Activated naive CD4-positive, alpha-beta T cell treated with anti-CD3 and anti-CD28 coated beads, Interleukin-2, amount 10 ng/mL, durations not matched to agents 7 days and 5 days (primary cell): ENCODE data around the gene STAU1.
"Not testable (repeated sequence)": the region's sequence is repeated elsewhere in the genome, so short reads cannot be mapped to it uniquely, and the experiment has no call there.

Experiments
- CTCF ChIA-PET: fragments of 350-600 bp; sonication (Branson Sonifier 250); formaldehyde crosslinking; loops from one replicate; lab custom pipeline; 2021; ENCODE audit warnings: antibody characterized with exemption; lab: Charles Lee
- DNase-seq: peaks from one replicate; pipeline ENCODE4 v3.0.0-alpha.2; 2020
- H3K27ac Mint-ChIP-seq: one replicate; pipeline ENCODE4 v1.8.0; 2021; ENCODE audit warnings: mild to moderate bottlenecking, moderate library complexity, mixed read lengths
- H3K27me3 Mint-ChIP-seq: one replicate; pipeline ENCODE4 v1.8.0; 2021; ENCODE audit warnings: mild to moderate bottlenecking, mixed read lengths
- H3K36me3 Mint-ChIP-seq: one replicate; pipeline ENCODE4 v1.8.0; 2021; ENCODE audit warnings: mixed read lengths
- H3K4me1 Mint-ChIP-seq: one replicate; pipeline ENCODE4 v1.8.0; 2021; ENCODE audit warnings: mixed read lengths
- H3K4me3 Mint-ChIP-seq: one replicate; pipeline ENCODE4 v1.8.0; 2021; ENCODE audit warnings: mild to moderate bottlenecking, moderate library complexity, mixed read lengths
- H3K9me3 Mint-ChIP-seq: one replicate; pipeline ENCODE4 v1.8.0; 2021; ENCODE audit warnings: mixed read lengths

The STAU1 gene

GRCh38 chr20:49110767-49111694, 77.1 kb downstream of the STAU1 start:
- H3K4me1 Mint-ChIP-seq = no peaks in the 10 kb centered on the region
- H3K36me3 Mint-ChIP-seq = peaks cover 41% of the 10 kb centered on the region
- H3K9me3 Mint-ChIP-seq = no peaks in the 10 kb centered on the region
- H3K27ac Mint-ChIP-seq = no peak overlapping the region
- no peak overlapping the region for H3K4me3 Mint-ChIP-seq
- CTCF ChIA-PET = interaction anchor here (0.6 kb wide), 1 partner anchor 27 kb away, joined by 3 read pairs; no protein-coding TSS in a partner anchor
- DNase-seq = no peak
- no peaks in the 10 kb centered on the region for H3K27me3 Mint-ChIP-seq

- peaks cover 50% of the 10 kb centered on the region for H3K36me3 Mint-ChIP-seq
- DNase-seq = no peak
- no peak overlapping the region for H3K4me3 Mint-ChIP-seq
- H3K4me1 Mint-ChIP-seq = peaks cover 2% of the 10 kb centered on the region
- CTCF ChIA-PET = no interaction called here
- H3K27me3 Mint-ChIP-seq = no peaks in the 10 kb centered on the region
- no peak overlapping the region for H3K27ac Mint-ChIP-seq
- H3K9me3 Mint-ChIP-seq = no peaks in the 10 kb centered on the region
Observed at GRCh38 chr20:49106328-49106727, 81.8 kb downstream of the STAU1 start.

- H3K27ac Mint-ChIP-seq = peak overlapping the region; percentile 28
- H3K27me3 Mint-ChIP-seq, DNase-seq, H3K4me3 Mint-ChIP-seq, CTCF ChIA-PET, H3K9me3 Mint-ChIP-seq: not testable (repeated sequence)
- peaks cover 45% of the 10 kb centered on the region for H3K36me3 Mint-ChIP-seq
- H3K4me1 Mint-ChIP-seq = peaks cover 11% of the 10 kb centered on the region
Observed at GRCh38 chr20:49104979-49105547, 83.1 kb downstream of the STAU1 start.

- CTCF ChIA-PET = no interaction called here
- Mint-ChIP-seq H3K4me1 (peaks cover 14% of the 10 kb centered on the region), H3K27ac (peak overlapping the region; percentile 37), H3K36me3 (peaks cover 44% of the 10 kb centered on the region), H3K27me3 (no peaks in the 10 kb centered on the region), H3K4me3 (no peak overlapping the region), H3K9me3 (no peaks in the 10 kb centered on the region)
- DNase-seq = no peak
Observed at GRCh38 chr20:49104365-49104648, 83.8 kb downstream of the STAU1 start.

GRCh38 chr20:49103647-49104364, 84.3 kb downstream of the STAU1 start:
- Mint-ChIP-seq H3K27me3 (no peaks in the 10 kb centered on the region), H3K4me1 (peaks cover 14% of the 10 kb centered on the region), H3K27ac (peak overlapping the region; percentile 37), H3K9me3 (no peaks in the 10 kb centered on the region), H3K36me3 (peaks cover 44% of the 10 kb centered on the region), H3K4me3 (no peak overlapping the region)
- CTCF ChIA-PET = no interaction called here
- no peak for DNase-seq

GRCh38 chr20:49103019-49103418, 85.1 kb downstream of the STAU1 start:
- Mint-ChIP-seq H3K4me1 (peaks cover 14% of the 10 kb centered on the region), H3K27ac (no peak overlapping the region), H3K27me3 (no peaks in the 10 kb centered on the region), H3K4me3 (no peak overlapping the region), H3K36me3 (peaks cover 46% of the 10 kb centered on the region), H3K9me3 (no peaks in the 10 kb centered on the region)
- no peak for DNase-seq
- CTCF ChIA-PET = no interaction called here

- Mint-ChIP-seq H3K4me3 (no peak overlapping the region), H3K27ac (peak overlapping the region; percentile 81), H3K4me1 (peaks cover 14% of the 10 kb centered on the region), H3K36me3 (peaks cover 62% of the 10 kb centered on the region), H3K27me3 (no peaks in the 10 kb centered on the region), H3K9me3 (no peaks in the 10 kb centered on the region)
- CTCF ChIA-PET = interaction anchor here (1.3 kb wide), 1 partner anchor 12 kb away, joined by 4 read pairs; no protein-coding TSS in a partner anchor
- no peak for DNase-seq
Observed at GRCh38 chr20:49100972-49101371, 87.2 kb downstream of the STAU1 start.

- not testable (repeated sequence) for H3K4me3 Mint-ChIP-seq, DNase-seq, H3K9me3 Mint-ChIP-seq, H3K27me3 Mint-ChIP-seq
- CTCF ChIA-PET = interaction anchor here (1.3 kb wide), 1 partner anchor 12 kb away, joined by 4 read pairs; no protein-coding TSS in a partner anchor
- Mint-ChIP-seq H3K27ac (peak overlapping the region; percentile 14), H3K4me1 (peaks cover 14% of the 10 kb centered on the region), H3K36me3 (peaks cover 64% of the 10 kb centered on the region)
Observed at GRCh38 chr20:49100292-49100691, 87.8 kb downstream of the STAU1 start.

- CTCF ChIA-PET = no interaction called here
- H3K27me3 Mint-ChIP-seq = no peaks in the 10 kb centered on the region
- peaks cover 14% of the 10 kb centered on the region for H3K4me1 Mint-ChIP-seq
- no peak overlapping the region for H3K27ac Mint-ChIP-seq
- no peaks in the 10 kb centered on the region for H3K9me3 Mint-ChIP-seq
- no peak overlapping the region for H3K4me3 Mint-ChIP-seq
- H3K36me3 Mint-ChIP-seq = peaks cover 69% of the 10 kb centered on the region
- DNase-seq = no peak
Observed at GRCh38 chr20:49099011-49099410, 89.1 kb downstream of the STAU1 start.

- Mint-ChIP-seq H3K27me3 (no peaks in the 10 kb centered on the region), H3K4me1 (peaks cover 14% of the 10 kb centered on the region), H3K36me3 (peaks cover 68% of the 10 kb centered on the region), H3K4me3 (no peak overlapping the region), H3K27ac (peak overlapping the region; percentile 9), H3K9me3 (no peaks in the 10 kb centered on the region)
- DNase-seq = no peak
- CTCF ChIA-PET = no interaction called here
Observed at GRCh38 chr20:49098136-49098535, 90.0 kb downstream of the STAU1 start.

- Mint-ChIP-seq H3K4me1 (peaks cover 14% of the 10 kb centered on the region), H3K4me3 (no peak overlapping the region), H3K27ac (peak overlapping the region; percentile 33), H3K9me3 (no peaks in the 10 kb centered on the region), H3K27me3 (no peaks in the 10 kb centered on the region), H3K36me3 (peaks cover 68% of the 10 kb centered on the region)
- no peak for DNase-seq
- CTCF ChIA-PET = no interaction called here
Observed at GRCh38 chr20:49097159-49097558, 91.0 kb downstream of the STAU1 start.

- peak overlapping the region; percentile 64 for H3K27ac Mint-ChIP-seq
- no peak overlapping the region for H3K4me3 Mint-ChIP-seq
- H3K36me3 Mint-ChIP-seq = peaks cover 64% of the 10 kb centered on the region
- H3K27me3 Mint-ChIP-seq = no peaks in the 10 kb centered on the region
- DNase-seq = no peak
- CTCF ChIA-PET = no interaction called here
- no peaks in the 10 kb centered on the region for H3K9me3 Mint-ChIP-seq
- H3K4me1 Mint-ChIP-seq = peaks cover 12% of the 10 kb centered on the region
Observed at GRCh38 chr20:49096203-49096730, 91.9 kb downstream of the STAU1 start.

GRCh38 chr20:49091762-49092161, 96.4 kb downstream of the STAU1 start:
- Mint-ChIP-seq H3K9me3 (no peaks in the 10 kb centered on the region), H3K36me3 (peaks cover 58% of the 10 kb centered on the region), H3K4me1 (no peaks in the 10 kb centered on the region), H3K27ac (no peak overlapping the region), H3K27me3 (no peaks in the 10 kb centered on the region), H3K4me3 (no peak overlapping the region)
- DNase-seq = no peak
- CTCF ChIA-PET = no interaction called here

GRCh38 chr20:49091104-49091503, 97.0 kb downstream of the STAU1 start:
- Mint-ChIP-seq H3K36me3 (peaks cover 54% of the 10 kb centered on the region), H3K4me1 (no peaks in the 10 kb centered on the region), H3K4me3 (no peak overlapping the region), H3K27me3 (no peaks in the 10 kb centered on the region), H3K27ac (no peak overlapping the region), H3K9me3 (no peaks in the 10 kb centered on the region)
- DNase-seq = no peak
- CTCF ChIA-PET = no interaction called here
